GM20000 (cell line): ENCODE measurements around the gene TET3.
A peak's percentile ranks its signal among the peaks of the same experiment; 100 is the strongest.

Experiments used
- DNase-seq: peaks from one replicate; pipeline ENCODE4 v3.0.0; 2012; ENCODE audit warnings: low spot score
- TF ChIP-seq, protein P1 (sequence below): IDR thresholded peaks from 2 replicates; pipeline ENCODE4 v1.5.1; 2012; ENCODE audit warnings: mild to moderate bottlenecking, control low read depth; ENCODE audit errors: extremely low read depth, missing control alignments

The TET3 gene

GRCh38 chr2:73942664-73943063 is 42.0 kb upstream of the TET3 start:
- DNase-seq: no peak
- TF ChIP-seq, protein P1, sequence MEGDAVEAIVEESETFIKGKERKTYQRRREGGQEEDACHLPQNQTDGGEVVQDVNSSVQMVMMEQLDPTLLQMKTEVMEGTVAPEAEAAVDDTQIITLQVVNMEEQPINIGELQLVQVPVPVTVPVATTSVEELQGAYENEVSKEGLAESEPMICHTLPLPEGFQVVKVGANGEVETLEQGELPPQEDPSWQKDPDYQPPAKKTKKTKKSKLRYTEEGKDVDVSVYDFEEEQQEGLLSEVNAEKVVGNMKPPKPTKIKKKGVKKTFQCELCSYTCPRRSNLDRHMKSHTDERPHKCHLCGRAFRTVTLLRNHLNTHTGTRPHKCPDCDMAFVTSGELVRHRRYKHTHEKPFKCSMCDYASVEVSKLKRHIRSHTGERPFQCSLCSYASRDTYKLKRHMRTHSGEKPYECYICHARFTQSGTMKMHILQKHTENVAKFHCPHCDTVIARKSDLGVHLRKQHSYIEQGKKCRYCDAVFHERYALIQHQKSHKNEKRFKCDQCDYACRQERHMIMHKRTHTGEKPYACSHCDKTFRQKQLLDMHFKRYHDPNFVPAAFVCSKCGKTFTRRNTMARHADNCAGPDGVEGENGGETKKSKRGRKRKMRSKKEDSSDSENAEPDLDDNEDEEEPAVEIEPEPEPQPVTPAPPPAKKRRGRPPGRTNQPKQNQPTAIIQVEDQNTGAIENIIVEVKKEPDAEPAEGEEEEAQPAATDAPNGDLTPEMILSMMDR: no peak

GRCh38 chr2:73944714-73945113 is 40.0 kb upstream of the TET3 start:
- TF ChIP-seq, protein P1: no peak
- DNase-seq: peak; percentile 31

DNA sequence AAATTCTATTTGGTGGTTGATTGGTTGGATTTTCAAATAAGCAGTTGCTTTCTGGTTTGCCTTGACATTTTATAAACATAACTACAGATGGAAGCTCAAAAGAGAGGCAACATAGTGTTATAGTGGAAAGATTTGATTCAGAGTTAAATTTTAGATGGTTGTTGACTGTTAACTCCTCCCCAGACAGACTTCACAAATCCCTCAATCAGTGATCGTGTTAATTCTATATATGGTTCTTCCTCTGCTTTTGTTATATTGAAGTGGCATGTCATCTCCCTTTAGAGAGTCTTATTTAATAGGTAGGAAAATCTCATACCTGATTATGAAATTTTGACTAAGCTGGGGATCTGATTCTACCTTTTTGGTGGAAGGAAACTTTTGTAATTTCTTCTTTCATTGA is 38.5 kb upstream of the TET3 start:
- TF ChIP-seq, protein P1: no peak
- no peak for DNase-seq

- no peak for DNase-seq
- TF ChIP-seq, protein P1: no peak
These were observed 38.0 kb upstream of the TET3 start for GRCh38 chr2:73946666-73947065.

DNA sequence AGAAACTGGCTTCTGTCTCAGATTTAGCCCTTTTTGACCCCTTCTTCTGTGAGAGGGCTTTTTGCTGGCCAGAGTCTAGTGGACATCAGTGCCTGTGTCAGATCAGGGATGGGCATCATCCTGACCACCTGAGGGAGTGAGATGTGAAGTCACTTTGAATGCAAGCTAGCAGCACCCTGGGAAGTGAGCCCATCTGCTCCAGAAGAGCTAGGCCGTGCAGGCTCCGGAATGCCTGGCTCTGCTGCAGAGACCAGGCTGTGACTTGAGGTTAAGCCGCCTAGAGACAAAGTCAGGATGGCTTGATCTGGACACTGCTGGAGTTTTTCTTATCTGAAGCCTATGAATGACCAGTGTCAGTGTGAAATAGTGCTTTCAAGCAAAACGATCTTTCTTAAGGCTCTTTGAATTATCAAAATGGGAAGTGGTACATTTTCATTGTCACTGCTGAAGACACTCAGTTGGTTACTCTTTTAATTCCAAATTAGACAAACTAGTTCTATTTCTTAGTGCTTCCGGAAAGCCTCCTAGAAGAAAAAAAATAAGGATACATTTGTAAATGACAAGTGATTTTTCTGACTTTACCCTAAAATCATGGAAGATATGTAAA is 37.2 kb upstream of the TET3 start:
- no peak for DNase-seq

GRCh38 chr2:73949802-73950201 is 34.9 kb upstream of the TET3 start:
- TF ChIP-seq, protein P1: no peak
- DNase-seq: no peak

More for the DNA sequence above, 37.2 kb upstream of the TET3 start:
- TF ChIP-seq, protein P1: no peak

GRCh38 chr2:73952499-73953446 is 31.9 kb upstream of the TET3 start:
- DNase-seq: no peak

More at GRCh38 chr2:73952499-73953446, 31.9 kb upstream of the TET3 start:
- TF ChIP-seq, protein P1: no peak
